ENCODE data around the gene SPECC1L.

DNA sequence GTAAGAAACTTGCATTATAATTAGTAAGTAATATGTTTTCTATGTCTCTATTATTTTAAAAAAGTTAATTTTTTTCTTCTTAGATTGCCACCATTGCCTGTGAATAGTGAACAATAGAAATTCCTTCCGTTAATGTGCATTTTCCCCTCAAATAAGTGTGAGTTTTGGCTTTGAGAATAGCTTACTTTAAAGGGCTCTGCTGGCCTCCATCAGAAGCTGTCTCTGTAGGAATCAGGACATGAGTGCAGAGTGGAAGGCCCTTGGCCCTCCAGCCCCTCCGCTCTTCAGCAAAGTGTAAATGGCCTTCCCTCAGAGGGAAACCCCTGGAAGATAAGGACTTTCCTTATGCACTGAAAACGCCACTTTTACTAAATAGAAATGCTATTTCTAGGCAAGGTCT lies 132.7 kb downstream of the SPECC1L start:
- TF ChIP-seq CTCF (IDR thresholded peaks at IDR 0.05) (no peak), POLR2A (IDR thresholded peaks at IDR 0.05) (no peak)
